HCT116 (cell line): Measurements from ENCODE around the gene CELF2.

Experiments used
- CEBPB ChIP-seq: IDR thresholded peaks from 2 replicates; pipeline ENCODE4 v1.6.1; 2012; ENCODE audit warnings: low read depth
- CTCF ChIP-seq, 3 experiments: fragments of 200-600 bp in 1 of 3; sonication (generic) in 1 of 3; IDR thresholded peaks in 2 of 3; conservative IDR thresholded peaks in 1 of 3; 2 replicates each; pipeline ENCODE4 v1.5.1; 2012 to 2017; ENCODE audit warnings: low read depth in 2 of 3, low read length in 2 of 3, antibody characterized with exemption in 1 of 3, borderline replicate concordance in 1 of 3, control low read depth in 1 of 3, mild to moderate bottlenecking in 1 of 3, mixed read lengths in 1 of 3, mixed run types in 1 of 3, moderate library complexity in 1 of 3; ENCODE audit not compliant: insufficient read depth in 1 of 3
- EZH2 ChIP-seq: fragments of 200-600 bp; sonication (generic); IDR thresholded peaks from 2 replicates; pipeline ENCODE4 v1.6.1; 2017; ENCODE audit warnings: antibody characterized with exemption, mixed run types
- EZH2phosphoT487 ChIP-seq: fragments of 200-600 bp; IDR thresholded peaks from 2 replicates; pipeline ENCODE4 v1.6.1; 2018; ENCODE audit warnings: antibody characterized with exemption, borderline replicate concordance
- FOSL1 ChIP-seq: IDR thresholded peaks from 2 replicates; pipeline ENCODE4 v1.6.1; 2012; ENCODE audit warnings: low read depth
- POLR2A ChIP-seq: IDR thresholded peaks from 2 replicates; pipeline ENCODE4 v1.7.0; 2011; ENCODE audit warnings: borderline replicate concordance; ENCODE audit not compliant: insufficient read depth, insufficient read length; ENCODE audit errors: extremely low read depth
- POLR2AphosphoS5 ChIP-seq: IDR thresholded peaks from 2 replicates; pipeline ENCODE4 v1.6.1; 2011; ENCODE audit warnings: mild to moderate bottlenecking, low read depth, low read length, moderate library complexity
- YY1 ChIP-seq: IDR thresholded peaks from 2 replicates; pipeline ENCODE4 v1.6.1; 2011; ENCODE audit warnings: low read length, low read depth, moderate library complexity, mild to moderate bottlenecking; ENCODE audit not compliant: insufficient replicate concordance; ENCODE audit errors: extremely low read depth
- ZNF274 ChIP-seq: fragments of 200-500 bp; sonication (Bioruptor generic); IDR thresholded peaks from 2 replicates; pipeline ENCODE4 v1.6.1; 2014; ENCODE audit warnings: mild to moderate bottlenecking, low read depth, low read length, inconsistent platforms

GRCh38 chr10:11134411-11134810 is 116.7 kb downstream of the CELF2 start:
- TF ChIP-seq ZNF274 (no peak), CTCF (IDR thresholded peaks at IDR 0.05 in 2 of 3, conservative IDR thresholded peaks at IDR 0.05 in 1 of 3; ENCODE audit: borderline replicate concordance in 1 of 3, insufficient read depth in 1 of 3, low read depth in 2 of 3, low read length in 2 of 3) (no peak), POLR2AphosphoS5 (no peak), POLR2A (no peak), YY1 (no peak), EZH2 (no peak), FOSL1 (no peak), EZH2phosphoT487 (no peak), CEBPB (no peak)
